Measurements from ENCODE around the gene INPP5A. TPM values are rescaled to one million over a fixed set of nuclear protein-coding genes. Genes with fewer than 3 reads are reported as not detected.

The INPP5A gene
- total RNA-seq, 1 donor from 2014 or later: 29.5 TPM

DNA sequence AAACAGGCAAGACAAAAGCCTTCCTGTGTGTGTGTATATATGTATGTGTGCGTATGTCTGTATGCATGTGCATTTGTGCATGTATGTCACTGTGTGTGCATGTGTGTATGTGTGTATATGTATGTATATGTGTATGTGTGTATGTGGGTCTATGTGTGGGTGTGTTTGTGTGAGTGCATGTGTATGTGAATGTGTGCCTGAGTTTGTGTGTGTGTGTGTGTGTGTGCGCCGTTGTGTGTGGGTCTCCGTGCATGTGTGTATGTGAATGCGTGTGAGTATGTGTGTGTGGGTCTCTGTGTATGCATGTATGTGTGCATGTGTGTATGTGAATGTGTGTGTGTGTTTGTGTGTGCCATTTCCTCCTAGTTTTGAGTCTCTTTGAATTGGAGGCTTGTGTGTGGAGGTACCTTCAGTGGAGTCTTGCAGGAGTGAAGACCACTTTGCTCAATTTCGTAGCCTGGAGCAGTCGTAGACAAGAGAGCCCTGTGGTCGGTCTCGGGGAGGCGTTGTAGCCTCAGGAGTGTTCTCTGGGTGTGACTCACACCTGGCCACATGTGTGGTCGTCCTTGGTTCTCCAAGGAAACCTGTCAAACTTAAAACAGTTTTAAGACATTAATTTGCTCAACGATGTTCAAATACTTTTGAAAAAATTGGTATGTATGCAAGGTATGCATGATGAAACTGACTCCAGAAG is 28.1 kb downstream of the INPP5A start:
- FAIRE-seq: peak; percentile 75
- TF ChIP-seq, protein P1, sequence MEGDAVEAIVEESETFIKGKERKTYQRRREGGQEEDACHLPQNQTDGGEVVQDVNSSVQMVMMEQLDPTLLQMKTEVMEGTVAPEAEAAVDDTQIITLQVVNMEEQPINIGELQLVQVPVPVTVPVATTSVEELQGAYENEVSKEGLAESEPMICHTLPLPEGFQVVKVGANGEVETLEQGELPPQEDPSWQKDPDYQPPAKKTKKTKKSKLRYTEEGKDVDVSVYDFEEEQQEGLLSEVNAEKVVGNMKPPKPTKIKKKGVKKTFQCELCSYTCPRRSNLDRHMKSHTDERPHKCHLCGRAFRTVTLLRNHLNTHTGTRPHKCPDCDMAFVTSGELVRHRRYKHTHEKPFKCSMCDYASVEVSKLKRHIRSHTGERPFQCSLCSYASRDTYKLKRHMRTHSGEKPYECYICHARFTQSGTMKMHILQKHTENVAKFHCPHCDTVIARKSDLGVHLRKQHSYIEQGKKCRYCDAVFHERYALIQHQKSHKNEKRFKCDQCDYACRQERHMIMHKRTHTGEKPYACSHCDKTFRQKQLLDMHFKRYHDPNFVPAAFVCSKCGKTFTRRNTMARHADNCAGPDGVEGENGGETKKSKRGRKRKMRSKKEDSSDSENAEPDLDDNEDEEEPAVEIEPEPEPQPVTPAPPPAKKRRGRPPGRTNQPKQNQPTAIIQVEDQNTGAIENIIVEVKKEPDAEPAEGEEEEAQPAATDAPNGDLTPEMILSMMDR (IDR thresholded peaks at IDR 0.05; ENCODE audit: insufficient read depth, low read length, severe bottlenecking): no peak
- H3K4me3 ChIP-seq (ENCODE audit: low read depth, low read length): no peak overlapping the region
- no peaks in the 10 kb centered on the region for H3K27me3 ChIP-seq (ENCODE audit: control insufficient read depth, insufficient read depth, low read length)
- DNase-seq (ENCODE audit: low read depth): no peak
- no peaks in the 10 kb centered on the region for H3K36me3 ChIP-seq (ENCODE audit: control insufficient read depth, insufficient read depth, low read length)

- FAIRE-seq: no peak
- Histone ChIP-seq H3K27me3 (ENCODE audit: control insufficient read depth, insufficient read depth, low read length) (no peaks in the 10 kb centered on the region), H3K36me3 (ENCODE audit: control insufficient read depth, insufficient read depth, low read length) (no peaks in the 10 kb centered on the region), H3K4me3 (ENCODE audit: low read depth, low read length) (no peak overlapping the region)
- TF ChIP-seq, protein P1 (IDR thresholded peaks at IDR 0.05; ENCODE audit: insufficient read depth, low read length, severe bottlenecking): no peak
- no peak for DNase-seq (ENCODE audit: low read depth)
These were observed 29.3 kb downstream of the INPP5A start for GRCh38 chr10:132566892-132567291.

DNA sequence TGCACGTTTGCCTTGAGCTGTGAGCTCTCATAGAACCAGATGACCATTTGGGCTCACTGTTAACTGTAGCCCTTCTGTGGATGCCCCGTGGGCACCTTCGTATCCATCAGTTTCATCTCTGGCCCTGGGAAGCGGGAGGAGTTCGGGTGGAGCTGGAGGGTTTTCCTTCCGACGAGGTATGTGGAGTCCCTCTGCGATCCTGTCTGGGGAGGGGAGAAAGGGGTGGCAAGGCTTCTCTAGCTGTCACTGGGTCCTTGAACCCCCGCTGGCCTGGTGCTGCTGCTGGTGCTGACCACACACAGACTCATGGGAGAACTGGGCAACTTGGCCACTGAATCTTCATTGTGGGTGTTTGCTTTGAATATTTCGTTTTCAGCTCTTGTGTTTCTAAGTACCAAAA is 32.7 kb downstream of the INPP5A start:
- TF ChIP-seq, protein P1 (IDR thresholded peaks at IDR 0.05; ENCODE audit: insufficient read depth, low read length, severe bottlenecking): no peak
- Histone ChIP-seq H3K27me3 (ENCODE audit: control insufficient read depth, insufficient read depth, low read length) (no peaks in the 10 kb centered on the region), H3K4me3 (ENCODE audit: low read depth, low read length) (no peak overlapping the region), H3K36me3 (ENCODE audit: control insufficient read depth, insufficient read depth, low read length) (no peaks in the 10 kb centered on the region)
- no peak for DNase-seq (ENCODE audit: low read depth)
- no peak for FAIRE-seq

DNA sequence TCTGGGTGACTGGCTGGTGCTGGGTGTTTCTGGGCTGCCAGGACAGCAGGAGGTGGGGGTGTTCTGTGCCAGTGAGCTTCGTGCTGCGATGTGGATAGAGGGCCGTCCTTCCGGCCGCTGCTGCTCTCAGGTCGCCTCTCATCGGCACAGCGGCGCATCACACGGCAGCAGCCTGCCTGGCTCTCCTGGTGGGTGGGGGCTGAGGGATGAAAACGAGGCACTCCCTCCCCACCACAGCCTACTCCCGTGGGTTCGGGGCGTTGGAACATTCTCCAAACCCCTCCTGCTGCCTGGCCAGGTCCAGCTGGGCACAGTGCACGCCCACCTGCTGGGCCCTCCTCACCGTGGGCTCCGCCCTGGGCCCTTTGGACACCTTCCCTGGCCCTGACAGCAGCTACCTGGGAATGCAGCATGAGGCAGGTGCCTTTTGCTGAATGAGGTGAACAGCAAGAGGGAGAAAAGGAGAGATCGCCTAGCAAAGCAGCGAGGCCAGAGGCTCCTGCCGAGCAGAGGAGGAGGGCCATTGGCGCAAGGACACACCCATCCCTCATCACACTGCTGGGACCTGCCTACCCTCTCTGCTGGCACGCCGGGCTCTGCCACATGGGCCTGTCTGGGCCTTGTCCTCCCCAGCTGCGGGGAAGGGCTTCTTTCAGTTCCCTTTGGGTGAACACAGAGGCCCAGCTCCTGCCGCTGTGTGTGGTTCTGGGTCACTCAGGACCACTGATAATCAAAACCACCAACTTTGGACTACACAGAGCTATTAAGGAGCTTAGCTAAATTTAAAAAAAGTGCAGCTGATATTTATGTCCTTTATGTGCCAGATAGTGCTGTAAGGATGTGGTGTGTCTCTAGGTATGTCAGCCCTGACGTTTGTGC is 33.4 kb downstream of the INPP5A start:
- peak; percentile 76 for DNase-seq (ENCODE audit: low read depth)
- peak; percentile 60 for FAIRE-seq
- TF ChIP-seq, protein P1 (IDR thresholded peaks at IDR 0.05; ENCODE audit: insufficient read depth, low read length, severe bottlenecking): no peak
- Histone ChIP-seq H3K4me3 (ENCODE audit: low read depth, low read length) (peak overlapping the region; percentile 26), H3K36me3 (ENCODE audit: control insufficient read depth, insufficient read depth, low read length) (no peaks in the 10 kb centered on the region), H3K27me3 (ENCODE audit: control insufficient read depth, insufficient read depth, low read length) (no peaks in the 10 kb centered on the region)

- Histone ChIP-seq H3K4me3 (ENCODE audit: low read depth, low read length) (no peak overlapping the region), H3K27me3 (ENCODE audit: control insufficient read depth, insufficient read depth, low read length) (no peaks in the 10 kb centered on the region), H3K36me3 (ENCODE audit: control insufficient read depth, insufficient read depth, low read length) (no peaks in the 10 kb centered on the region)
- DNase-seq (ENCODE audit: low read depth): peak; percentile 92
- TF ChIP-seq, protein P1 (IDR thresholded peaks at IDR 0.05; ENCODE audit: insufficient read depth, low read length, severe bottlenecking): no peak
- FAIRE-seq: peak; percentile 84
These were observed 34.3 kb downstream of the INPP5A start for GRCh38 chr10:132571650-132572544.

Data from bronchial epithelial cell (primary cell).